Prostate gland (tissue), 2 donors: ENCODE measurements around the gene PHLPP1.

Experiments used
- CTCF ChIP-seq, 4 experiments: fragments of 200-600 bp in 2 of 4; fragments of 450-650 bp in 2 of 4; sonication (generic) in 2 of 4; IDR thresholded peaks; 1 replicate in 3 of 4; 2 replicates in 1 of 4; pipeline ENCODE4 v1.5.1; 2016 to 2019; ENCODE audit warnings: antibody characterized with exemption in 4 of 4, mild to moderate bottlenecking in 2 of 4, moderate library complexity in 2 of 4
- POLR2A ChIP-seq: fragments of 450-650 bp; IDR thresholded peaks from one replicate; pipeline ENCODE4 v1.6.1; 2016; ENCODE audit warnings: antibody characterized with exemption, mild to moderate bottlenecking

GRCh38 chr18:62875323-62875722 is 160.0 kb downstream of the PHLPP1 start:
- TF ChIP-seq CTCF (IDR thresholded peaks at IDR 0.05) (no peak), POLR2A (no peak)
